Astrocyte of the cerebellum (primary cell): ENCODE results near the gene TNFRSF9.
A peak's percentile ranks its signal among the peaks of the same experiment; 100 is the strongest.

Source experiments
- DNase-seq: peaks from one replicate; pipeline ENCODE4 v3.0.0-alpha.2; 2011; ENCODE audit warnings: low read depth
- H3K4me3 ChIP-seq: 2 replicates; pipeline ENCODE4 v1.5.1; 2011; ENCODE audit warnings: mild to moderate bottlenecking, low read depth, low read length, moderate library complexity
- CTCF ChIP-seq: IDR thresholded peaks from 2 replicates; pipeline ENCODE4 v1.5.1; 2012; ENCODE audit warnings: low read length, low read depth, moderate library complexity, mild to moderate bottlenecking; ENCODE audit errors: missing control alignments
- in situ Hi-C: cut with HindIII; loops from 2 replicates; pipeline ENCODE4 v1.10.0; 2017; ENCODE audit warnings: low sequenced_read_pairs

TNFRSF9 gene

GRCh38 chr1:7940745-7941436 lies at the start of gene TNFRSF9:
Gene TNFRSF9 (minus strand): TSS chr1:7940839. CDS start chr1:7939994, 845 bp downstream.
- no peak for TF ChIP-seq CTCF
- no peak within 1 kb of the TSS for H3K4me3 ChIP-seq
- in situ Hi-C loops = no loop called here
- no peak for DNase-seq

GRCh38 chr1:7989762-7990428 lies 49.3 kb upstream of the TNFRSF9 start:
- H3K4me3 ChIP-seq = no peak overlapping the region
- no peak for TF ChIP-seq CTCF
- in situ Hi-C loops = no loop called here
- peak; percentile 45 for DNase-seq

GRCh38 chr1:7988576-7988975 lies 47.9 kb upstream of the TNFRSF9 start:
- DNase-seq = no peak
- TF ChIP-seq CTCF = no peak
- H3K4me3 ChIP-seq = no peak overlapping the region
- in situ Hi-C loops = no loop called here

- H3K4me3 ChIP-seq = no peak overlapping the region
- TF ChIP-seq CTCF = no peak
- DNase-seq = no peak
- in situ Hi-C loops = no loop called here
These were observed 46.9 kb upstream of the TNFRSF9 start for GRCh38 chr1:7987528-7987927.

- no peak for DNase-seq
- no peak overlapping the region for H3K4me3 ChIP-seq
- no peak for TF ChIP-seq CTCF
- in situ Hi-C loops = no loop called here
These were observed 45.4 kb upstream of the TNFRSF9 start for GRCh38 chr1:7985851-7986612.

- TF ChIP-seq CTCF = no peak
- no peak for DNase-seq
- no peak overlapping the region for H3K4me3 ChIP-seq
- in situ Hi-C loops = no loop called here
These were observed 44.2 kb upstream of the TNFRSF9 start for GRCh38 chr1:7984811-7985210.
